Choroid plexus epithelial cell (primary cell): ENCODE results near the gene HSPB8.

Experiments used
- DNase-seq: peaks from one replicate; pipeline ENCODE4 v3.0.0-alpha.2; 2010; ENCODE audit warnings: low read depth
- H3K4me3 ChIP-seq: 2 replicates; pipeline ENCODE4 v1.5.1; 2011; ENCODE audit warnings: low read depth, mild to moderate bottlenecking, control low read depth, low read length, moderate library complexity
- TF ChIP-seq, protein P1 (sequence below): conservative IDR thresholded peaks from 2 replicates; pipeline ENCODE4 v1.5.1; 2011; ENCODE audit warnings: low read depth, mild to moderate bottlenecking, control low read depth, inconsistent platforms, low read length, moderate library complexity

Gene HSPB8

GRCh38 chr12:119204131-119204530 lies 25.4 kb downstream of the HSPB8 start:
- no peak overlapping the region for H3K4me3 ChIP-seq
- no peak for DNase-seq
- TF ChIP-seq, protein P1, sequence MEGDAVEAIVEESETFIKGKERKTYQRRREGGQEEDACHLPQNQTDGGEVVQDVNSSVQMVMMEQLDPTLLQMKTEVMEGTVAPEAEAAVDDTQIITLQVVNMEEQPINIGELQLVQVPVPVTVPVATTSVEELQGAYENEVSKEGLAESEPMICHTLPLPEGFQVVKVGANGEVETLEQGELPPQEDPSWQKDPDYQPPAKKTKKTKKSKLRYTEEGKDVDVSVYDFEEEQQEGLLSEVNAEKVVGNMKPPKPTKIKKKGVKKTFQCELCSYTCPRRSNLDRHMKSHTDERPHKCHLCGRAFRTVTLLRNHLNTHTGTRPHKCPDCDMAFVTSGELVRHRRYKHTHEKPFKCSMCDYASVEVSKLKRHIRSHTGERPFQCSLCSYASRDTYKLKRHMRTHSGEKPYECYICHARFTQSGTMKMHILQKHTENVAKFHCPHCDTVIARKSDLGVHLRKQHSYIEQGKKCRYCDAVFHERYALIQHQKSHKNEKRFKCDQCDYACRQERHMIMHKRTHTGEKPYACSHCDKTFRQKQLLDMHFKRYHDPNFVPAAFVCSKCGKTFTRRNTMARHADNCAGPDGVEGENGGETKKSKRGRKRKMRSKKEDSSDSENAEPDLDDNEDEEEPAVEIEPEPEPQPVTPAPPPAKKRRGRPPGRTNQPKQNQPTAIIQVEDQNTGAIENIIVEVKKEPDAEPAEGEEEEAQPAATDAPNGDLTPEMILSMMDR = no peak

- no peak overlapping the region for H3K4me3 ChIP-seq
- TF ChIP-seq, protein P1 = no peak
- DNase-seq = no peak
Observed at GRCh38 chr12:119204671-119205285, 26.0 kb downstream of the HSPB8 start.

DNA sequence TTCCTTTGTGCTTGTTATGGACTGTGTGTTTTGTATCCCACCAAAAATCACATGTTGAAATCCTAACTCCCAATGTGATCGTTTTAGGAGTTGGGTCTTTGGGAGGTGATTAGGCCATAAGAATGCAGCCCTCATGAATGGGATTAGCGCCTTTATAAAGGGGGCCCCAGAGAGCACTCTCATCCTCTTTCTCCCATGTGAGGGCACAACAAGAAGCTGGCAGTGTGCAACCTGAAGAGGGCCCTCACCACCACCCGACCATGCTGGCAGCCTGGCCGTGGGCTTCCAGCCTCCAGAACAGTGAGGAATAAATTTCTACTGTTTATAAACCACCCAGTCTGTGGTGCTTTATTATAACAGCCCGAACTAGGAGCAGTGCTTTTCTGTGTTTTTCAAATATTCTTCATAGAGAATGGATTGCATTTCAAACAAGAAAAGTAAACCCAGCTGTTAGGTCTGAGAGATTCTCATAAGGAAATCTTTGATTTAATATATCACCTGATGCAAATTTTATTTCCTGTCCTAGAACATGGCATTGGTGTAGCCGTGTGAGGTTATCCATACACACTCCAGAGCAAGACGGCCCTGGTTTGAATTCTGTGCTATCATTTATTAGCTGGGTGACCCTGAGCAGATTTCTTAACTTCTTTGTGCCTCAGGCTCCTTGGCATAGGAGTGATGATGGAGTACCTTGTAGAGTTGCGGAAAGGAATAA lies 27.8 kb downstream of the HSPB8 start:
- TF ChIP-seq, protein P1 = no peak
- no peak overlapping the region for H3K4me3 ChIP-seq
- no peak for DNase-seq

- no peak for DNase-seq
- H3K4me3 ChIP-seq = no peak overlapping the region
- TF ChIP-seq, protein P1 = no peak
Observed at GRCh38 chr12:119207063-119207560, 28.4 kb downstream of the HSPB8 start.

DNA sequence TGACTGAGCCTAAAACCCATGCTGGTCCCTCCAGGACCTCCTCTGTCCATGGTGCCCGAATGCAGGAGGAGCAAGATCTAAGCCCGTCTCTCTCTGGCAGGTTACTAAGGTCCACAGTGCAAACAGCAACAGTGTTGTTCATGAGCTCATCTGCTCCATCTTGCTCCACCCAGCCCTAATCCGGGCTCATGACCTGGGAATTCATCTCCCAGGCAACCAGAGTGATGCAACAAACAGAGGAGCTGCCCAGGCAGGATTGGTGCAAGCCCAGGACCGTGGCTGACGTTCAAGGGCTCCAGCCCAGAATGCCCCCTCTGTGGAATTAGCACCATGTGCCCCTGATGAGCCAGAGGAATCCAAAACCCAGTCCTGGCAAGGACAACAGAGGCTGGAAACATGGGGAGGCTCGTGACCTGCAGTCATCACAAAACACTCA lies 29.9 kb downstream of the HSPB8 start:
- DNase-seq = peak; percentile 1
- H3K4me3 ChIP-seq = no peak overlapping the region
- TF ChIP-seq, protein P1 = no peak

DNA sequence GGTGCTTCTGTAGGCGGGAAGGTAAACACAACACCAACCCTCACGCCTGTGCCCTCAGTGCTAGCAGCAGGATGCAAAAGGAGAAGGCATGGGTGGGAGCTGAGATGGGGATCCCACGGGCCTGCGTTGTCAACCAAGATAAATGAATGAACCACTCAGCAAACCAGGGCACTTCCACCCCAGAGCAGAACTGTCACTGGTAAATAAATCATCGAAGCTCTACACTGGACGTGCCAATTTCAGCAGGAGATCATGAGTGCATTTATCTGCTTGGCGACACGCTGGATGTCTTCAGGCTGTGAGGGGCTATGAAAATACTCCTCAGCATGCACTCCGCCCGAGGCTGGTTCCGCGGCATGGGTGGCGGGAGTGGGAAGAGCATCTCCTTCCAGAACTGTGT lies 33.2 kb downstream of the HSPB8 start:
- H3K4me3 ChIP-seq = no peak overlapping the region
- DNase-seq = no peak
- TF ChIP-seq, protein P1 = no peak
